Naive thymus-derived CD4-positive, alpha-beta T cell (primary cell): Measurements from ENCODE around the gene CD247. TPM values are rescaled to one million over a fixed set of nuclear protein-coding genes. Genes with fewer than 3 reads are reported as not detected.

Experiments used
- ATAC-seq: fragments of 150-1000 bp; cut with Tn5 transposase; 2 replicates; pipeline ENCODE4 v1.10.0; 2021; ENCODE audit warnings: mild to moderate bottlenecking, moderate library complexity
- CTCF ChIA-PET: fragments of 350-600 bp; sonication (Branson Sonifier 250); formaldehyde crosslinking; loops from one replicate; lab custom pipeline; 2021; ENCODE audit warnings: antibody characterized with exemption; lab: Charles Lee
- POLR2A ChIA-PET: fragments of 350-600 bp; sonication (Branson Sonifier 250); formaldehyde crosslinking; loops from one replicate; lab custom pipeline; 2021; ENCODE audit warnings: antibody characterized with exemption, inconsistent platforms; lab: Charles Lee
- DNase-seq, 9 donors: peaks; one replicate each; pipeline versions ENCODE4 v3.0.0 to v3.0.0-alpha.2; 2020 to 2022; ENCODE audit warnings: mixed read lengths in 1 of 9
- H3K27ac ChIP-seq: one replicate; pipeline ENCODE4 v1.7.0; 2013; ENCODE audit warnings: mild to moderate bottlenecking, low read depth, low read length, moderate library complexity
- H3K27me3 ChIP-seq, 2 donors: one replicate each; pipeline ENCODE4 v1.7.0; 2013; ENCODE audit warnings: low read length in 2 of 2, mild to moderate bottlenecking in 2 of 2, moderate library complexity in 2 of 2; ENCODE audit not compliant: control insufficient read depth in 2 of 2, insufficient read depth in 2 of 2
- H3K36me3 ChIP-seq, 3 experiments: 1 replicate in 2 of 3; 2 replicates in 1 of 3; pipeline ENCODE4 v1.7.0; 2013; ENCODE audit warnings: low read length in 3 of 3, mild to moderate bottlenecking in 3 of 3, moderate library complexity in 1 of 3; ENCODE audit not compliant: insufficient read depth in 3 of 3, control insufficient read depth in 2 of 3
- H3K4me1 ChIP-seq, 2 donors: one replicate each; pipeline ENCODE4 v1.7.0; 2013; ENCODE audit warnings: low read length in 2 of 2, mild to moderate bottlenecking in 2 of 2, moderate library complexity in 1 of 2; ENCODE audit not compliant: control insufficient read depth in 2 of 2, insufficient read depth in 2 of 2
- H3K4me3 ChIP-seq: 2 replicates; pipeline ENCODE4 v1.7.0; 2013; ENCODE audit warnings: mild to moderate bottlenecking, low read length
- H3K9me3 ChIP-seq, 3 experiments: 1 replicate in 2 of 3; 2 replicates in 1 of 3; pipeline ENCODE4 v1.7.0; 2013; ENCODE audit warnings: low read length in 3 of 3; ENCODE audit not compliant: control insufficient read depth in 2 of 3
- H3K27ac Mint-ChIP-seq, 9 donors: one replicate each; pipeline ENCODE4 v1.8.0; 2020 to 2022; ENCODE audit warnings: mixed read lengths in 9 of 9, mild to moderate bottlenecking in 8 of 9, moderate library complexity in 5 of 9, inconsistent platforms in 2 of 9
- H3K27me3 Mint-ChIP-seq, 5 donors: one replicate each; pipeline ENCODE4 v1.8.0; 2021 to 2022; ENCODE audit warnings: mixed read lengths in 5 of 5, mild to moderate bottlenecking in 1 of 5
- H3K36me3 Mint-ChIP-seq, 5 donors: one replicate each; pipeline ENCODE4 v1.8.0; 2020 to 2022; ENCODE audit warnings: mixed read lengths in 5 of 5, mild to moderate bottlenecking in 3 of 5, inconsistent platforms in 1 of 5
- H3K4me1 Mint-ChIP-seq, 7 donors: one replicate each; pipeline ENCODE4 v1.8.0; 2020 to 2022; ENCODE audit warnings: mixed read lengths in 7 of 7, mild to moderate bottlenecking in 3 of 7, inconsistent platforms in 1 of 7
- H3K4me3 Mint-ChIP-seq, 10 donors: one replicate each; pipeline ENCODE4 v1.8.0; 2020 to 2022; ENCODE audit warnings: mild to moderate bottlenecking in 10 of 10, mixed read lengths in 10 of 10, moderate library complexity in 6 of 10, inconsistent platforms in 2 of 10
- H3K9me3 Mint-ChIP-seq, 11 donors: one replicate each; pipeline ENCODE4 v1.8.0; 2020 to 2022; ENCODE audit warnings: mixed read lengths in 11 of 11, mild to moderate bottlenecking in 4 of 11, inconsistent platforms in 1 of 11, moderate library complexity in 1 of 11
- intact Hi-C, 2 donors: fragments of 100-400 bp; cut with micrococcal nuclease; formaldehyde crosslinking; loops; one replicate each; pipeline ENCODE4 v1.15.1; 2023
- polyA plus RNA-seq, 2 donors: library from polyadenylated mRNA; unstranded; fragments of 300-500 nt; fragmentation: Illumina TruSeq; gene quantifications; one replicate each; pipeline ENCODE4 v1.2.3, GENCODE V29; 2021
- total RNA-seq, 6 experiments: library from RNA in 5 of 6; stranded (reverse) in 5 of 6; gene quantifications; 1 replicate in 5 of 6; 2 replicates in 1 of 6; pipeline ENCODE4 v1.2.3 and lab custom pipeline; 2021 to 2026

Gene CD247
- total and polyA plus RNA-seq, 7 experiments from 2014 or later: 246 to 476 (median 352) TPM

GRCh38 chr1:167517535-167518330, 596 bp downstream of the CD247 start:
- H3K4me3 ChIP-seq: peak overlapping the region; percentile 86

GRCh38 chr1:167516404-167517388, 1.6 kb downstream of the CD247 start:
- Mint-ChIP-seq H3K27me3 (peaks cover 0 to under 1% (median 0%) of the 10 kb centered on the region in 5 donors), H3K9me3 (no peaks in the 10 kb centered on the region), H3K36me3 (peaks cover 9 to 46% (median 41%) of the 10 kb centered on the region in 5 donors), H3K27ac (peak overlapping the region; percentile 93 to 100 (median 98)), H3K4me3 (peak overlapping the region; percentile 88 to 100 (median 99)), H3K4me1 (peaks cover 27 to 70% (median 49%) of the 10 kb centered on the region in 7 donors)
- H3K4me1 ChIP-seq: peaks cover 25 to 42% of the 10 kb centered on the region in 2 donors
- CTCF ChIA-PET: interaction anchor here (0.6 to 5.7 kb wide), 12 partner anchors 9 to 120 kb away, joined by 3 to 40 read pairs (median 8); no protein-coding TSS in a partner anchor
- H3K4me3 ChIP-seq: peak overlapping the region; percentile 86
- H3K9me3 ChIP-seq: no peaks in the 10 kb centered on the region
- no peaks in the 10 kb centered on the region for H3K27me3 ChIP-seq
- peak in 8 of 9 donors; percentile 39 to 73 (median 68) for DNase-seq
- POLR2A ChIA-PET: interaction anchor here (0.7 to 8.4 kb wide), 22 partner anchors 10 to 426 kb away, joined by 3 to 281 read pairs (median 16); partner anchors contain the start of genes CREG1, DCAF6, GPA33 and POU2F1
- peaks cover 0 to 24% (median 0%) of the 10 kb centered on the region in 3 experiments for H3K36me3 ChIP-seq
- H3K27ac ChIP-seq: peak overlapping the region; percentile 96
- intact Hi-C loops: loop anchor here (1.0 to 5.0 kb wide), 5 partner anchors 14 to 639 kb away; partner anchors contain the start of genes POU2F1 (in 1 of the 2) and TADA1 (in 1 of the 2)
- ATAC-seq: peak; percentile 37

More at GRCh38 chr1:167517535-167518330, 596 bp downstream of the CD247 start:
- Histone ChIP-seq H3K27me3 (no peaks in the 10 kb centered on the region), H3K36me3 (peaks cover 0 to 15% (median 0%) of the 10 kb centered on the region in 3 experiments), H3K27ac (peak overlapping the region; percentile 96), H3K4me1 (peaks cover 17 to 32% of the 10 kb centered on the region in 2 donors), H3K9me3 (no peaks in the 10 kb centered on the region)
- ChIA-PET CTCF (interaction anchor here (0.6 to 5.7 kb wide), 17 partner anchors 8 to 116 kb away, joined by 3 to 40 read pairs (median 6); no protein-coding TSS in a partner anchor), POLR2A (interaction anchor here (0.7 to 8.4 kb wide), 23 partner anchors 8 to 427 kb away, joined by 3 to 281 read pairs (median 14); partner anchors contain the start of genes CREG1, GPA33 and POU2F1)
- ATAC-seq: peak; percentile 82
- Mint-ChIP-seq H3K27ac (peak overlapping the region; percentile 93 to 100 (median 98)), H3K36me3 (peaks cover 9 to 38% (median 33%) of the 10 kb centered on the region in 5 donors), H3K27me3 (peaks cover 0 to 11% (median 0%) of the 10 kb centered on the region in 5 donors), H3K9me3 (no peaks in the 10 kb centered on the region), H3K4me3 (peak overlapping the region; percentile 88 to 100 (median 99)), H3K4me1 (peaks cover 18 to 60% (median 40%) of the 10 kb centered on the region in 7 donors)
- intact Hi-C loops: loop anchor here (1.0 to 5.0 kb wide), 15 partner anchors 7 to 640 kb away; partner anchors contain the start of genes POU2F1 (in 2 of the 2) and TADA1 (in 1 of the 2)
- peak; percentile 45 to 90 (median 64) for DNase-seq

GRCh38 chr1:167515893-167516321, 2.4 kb downstream of the CD247 start:
- Histone ChIP-seq H3K4me1 (peaks cover 31 to 50% of the 10 kb centered on the region in 2 donors), H3K27me3 (no peaks in the 10 kb centered on the region), H3K36me3 (peaks cover 0 to 26% (median 4%) of the 10 kb centered on the region in 3 experiments), H3K9me3 (no peaks in the 10 kb centered on the region), H3K4me3 (peak overlapping the region; percentile 86), H3K27ac (peak overlapping the region; percentile 96)
- Mint-ChIP-seq H3K27ac (peak overlapping the region; percentile 93 to 100 (median 98)), H3K4me3 (peak overlapping the region; percentile 88 to 100 (median 99)), H3K9me3 (no peaks in the 10 kb centered on the region), H3K36me3 (peaks cover 9 to 49% (median 46%) of the 10 kb centered on the region in 5 donors), H3K27me3 (no peaks in the 10 kb centered on the region), H3K4me1 (peaks cover 30 to 73% (median 52%) of the 10 kb centered on the region in 7 donors)
- ATAC-seq: no peak
- intact Hi-C loops: loop anchor here (1.0 to 5.0 kb wide), 5 partner anchors 13 to 639 kb away; partner anchors contain the start of genes POU2F1 (in 1 of the 2) and TADA1 (in 1 of the 2)
- DNase-seq: no peak
- ChIA-PET POLR2A (interaction anchor here (0.7 to 8.4 kb wide), 20 partner anchors 10 to 676 kb away, joined by 3 to 281 read pairs (median 25); partner anchors contain the start of genes CREG1, DCAF6, GPA33 and POGK), CTCF (interaction anchor here (1.0 to 5.7 kb wide), 12 partner anchors 8 to 74 kb away, joined by 3 to 40 read pairs (median 7); no protein-coding TSS in a partner anchor)

GRCh38 chr1:167515461-167515860, 2.9 kb downstream of the CD247 start:
- H3K4me1 ChIP-seq: peaks cover 36 to 54% of the 10 kb centered on the region in 2 donors
- peak overlapping the region; percentile 88 to 100 (median 99) for H3K4me3 Mint-ChIP-seq
- peaks cover 0 to 26% (median 4%) of the 10 kb centered on the region in 3 experiments for H3K36me3 ChIP-seq
- DNase-seq: no peak
- peak overlapping the region; percentile 96 for H3K27ac ChIP-seq
- no peaks in the 10 kb centered on the region for H3K9me3 ChIP-seq
- H3K4me1 Mint-ChIP-seq: peaks cover 31 to 73% (median 53%) of the 10 kb centered on the region in 7 donors
- intact Hi-C loops: loop anchor here in 1 of 2 donors (5.0 kb wide), 2 partner anchors 33 to 638 kb away; partner anchors contain the start of gene TADA1
- peak overlapping the region; percentile 86 for H3K4me3 ChIP-seq
- H3K27me3 ChIP-seq: no peaks in the 10 kb centered on the region
- H3K36me3 Mint-ChIP-seq: peaks cover 9 to 53% (median 49%) of the 10 kb centered on the region in 5 donors
- CTCF ChIA-PET: interaction anchor here (0.8 to 5.7 kb wide), 10 partner anchors 10 to 78 kb away, joined by 3 to 40 read pairs (median 6); no protein-coding TSS in a partner anchor
- no peak for ATAC-seq
- no peaks in the 10 kb centered on the region for H3K9me3 Mint-ChIP-seq
- H3K27me3 Mint-ChIP-seq: no peaks in the 10 kb centered on the region
- H3K27ac Mint-ChIP-seq: peak overlapping the region; percentile 93 to 100 (median 98)
- POLR2A ChIA-PET: interaction anchor here (0.6 to 8.4 kb wide), 14 partner anchors 9 to 676 kb away, joined by 3 to 281 read pairs (median 62); partner anchors contain the start of genes CREG1, DCAF6 and POGK

GRCh38 chr1:167514288-167514687, 4.0 kb downstream of the CD247 start:
- H3K27me3 Mint-ChIP-seq: no peaks in the 10 kb centered on the region
- Histone ChIP-seq H3K36me3 (peaks cover 0 to 26% (median 4%) of the 10 kb centered on the region in 3 experiments), H3K27me3 (no peaks in the 10 kb centered on the region), H3K4me1 (peaks cover 43 to 59% of the 10 kb centered on the region in 2 donors), H3K4me3 (peak overlapping the region; percentile 86), H3K9me3 (no peaks in the 10 kb centered on the region), H3K27ac (peak overlapping the region; percentile 96)
- peak overlapping the region; percentile 88 to 100 (median 99) for H3K4me3 Mint-ChIP-seq
- intact Hi-C loops: no loop called here
- peak overlapping the region; percentile 81 to 100 (median 98) for H3K27ac Mint-ChIP-seq
- DNase-seq (peak in 2 of 9 donors; percentile 41 to 45), ATAC-seq (no peak)
- peaks cover 12 to 64% (median 58%) of the 10 kb centered on the region in 5 donors for H3K36me3 Mint-ChIP-seq
- POLR2A ChIA-PET: interaction anchor here (0.6 to 8.4 kb wide), 12 partner anchors 8 to 110 kb away, joined by 3 to 281 read pairs (median 76); partner anchors contain the start of gene CREG1
- peaks cover 40 to 74% (median 54%) of the 10 kb centered on the region in 7 donors for H3K4me1 Mint-ChIP-seq
- peaks cover 0 to 3% (median 0%) of the 10 kb centered on the region in 11 donors for H3K9me3 Mint-ChIP-seq
- CTCF ChIA-PET: interaction anchor here (1.0 to 5.7 kb wide), 8 partner anchors 11 to 77 kb away, joined by 3 to 40 read pairs (median 6); no protein-coding TSS in a partner anchor
